Amniotic epithelial cell (primary cell): ENCODE results near the gene PACRGL.
A peak's percentile ranks its signal among the peaks of the same experiment; 100 is the strongest.

Experiments
- DNase-seq: peaks from one replicate; pipeline ENCODE4 v3.0.0-alpha.2; 2010; ENCODE audit warnings: low read depth

The PACRGL gene

GRCh38 chr4:20700007-20700761 lies at the start of gene PACRGL:
Gene PACRGL, plus strand, starts transcription at chr4:20700458. Its CDS starts 4,024 bp downstream, at chr4:20704482.
- peak; percentile 91 for DNase-seq

GRCh38 chr4:20652226-20652885 lies 47.9 kb upstream of the PACRGL start:
- DNase-seq: no peak

- DNase-seq: no peak
These were observed 41.8 kb upstream of the PACRGL start for GRCh38 chr4:20658456-20658855.

GRCh38 chr4:20662851-20663250 lies 37.4 kb upstream of the PACRGL start:
- DNase-seq: no peak

- no peak for DNase-seq
These were observed 34.0 kb upstream of the PACRGL start for GRCh38 chr4:20666012-20666860.

GRCh38 chr4:20672262-20672661 lies 28.0 kb upstream of the PACRGL start:
- DNase-seq: no peak

GRCh38 chr4:20675786-20676185 lies 24.5 kb upstream of the PACRGL start:
- no peak for DNase-seq

GRCh38 chr4:20676501-20677197 lies 23.6 kb upstream of the PACRGL start:
- peak; percentile 12 for DNase-seq

GRCh38 chr4:20678400-20678799 lies 21.9 kb upstream of the PACRGL start:
- DNase-seq: no peak

- no peak for DNase-seq
These were observed 20.3 kb upstream of the PACRGL start for GRCh38 chr4:20679951-20680350.

- DNase-seq: no peak
These were observed 19.5 kb upstream of the PACRGL start for GRCh38 chr4:20680736-20681135.

- no peak for DNase-seq
These were observed 19.0 kb upstream of the PACRGL start for GRCh38 chr4:20681271-20681670.

- no peak for DNase-seq
These were observed 17.4 kb upstream of the PACRGL start for GRCh38 chr4:20682853-20683252.

GRCh38 chr4:20683766-20684165 lies 16.5 kb upstream of the PACRGL start:
- DNase-seq: no peak

- peak; percentile 22 for DNase-seq
These were observed 15.2 kb upstream of the PACRGL start for GRCh38 chr4:20684852-20685763.

- peak; percentile 95 for DNase-seq
These were observed 12.4 kb upstream of the PACRGL start for GRCh38 chr4:20687864-20688263.

GRCh38 chr4:20696815-20697214 lies 3.4 kb upstream of the PACRGL start:
- DNase-seq: no peak

GRCh38 chr4:20698382-20698781 lies 1.9 kb upstream of the PACRGL start:
- peak; percentile 86 for DNase-seq

- DNase-seq: peak; percentile 81
These were observed 1.4 kb upstream of the PACRGL start for GRCh38 chr4:20698820-20699219.

- no peak for DNase-seq
These were observed 11.1 kb downstream of the PACRGL start for GRCh38 chr4:20711335-20711734.

- peak; percentile 21 for DNase-seq
These were observed 22.8 kb downstream of the PACRGL start for GRCh38 chr4:20723019-20723418.
